ENCODE results near the gene SLC51A.
A peak's percentile ranks its signal among the peaks of the same experiment; 100 is the strongest.

SLC51A gene

GRCh38 chr3:196217307-196218154 is 1.2 kb downstream of the SLC51A start:
- no peak for DNase-seq

GRCh38 chr3:196218155-196218712 is 1.9 kb downstream of the SLC51A start:
- no peak for DNase-seq

- DNase-seq, result peak in 3 of 4 experiments; percentile 17 to 31 (median 28)
Measured at GRCh38 chr3:196219194-196219969, 3.0 kb downstream of the SLC51A start.

GRCh38 chr3:196219970-196220311 is 3.6 kb downstream of the SLC51A start:
- DNase-seq, result no peak

- DNase-seq, result no peak
Measured at GRCh38 chr3:196220587-196220986, 4.3 kb downstream of the SLC51A start.

- DNase-seq, result no peak
Measured at GRCh38 chr3:196220991-196221390, 4.7 kb downstream of the SLC51A start.

GRCh38 chr3:196222876-196223595 is 6.7 kb downstream of the SLC51A start:
- no peak for DNase-seq

GRCh38 chr3:196225086-196225485 is 8.8 kb downstream of the SLC51A start:
- DNase-seq, result no peak

- DNase-seq, result no peak
Measured at GRCh38 chr3:196225763-196226364, 9.5 kb downstream of the SLC51A start.

GRCh38 chr3:196227121-196227561 is 10.8 kb downstream of the SLC51A start:
- DNase-seq, result no peak

GRCh38 chr3:196227629-196228493 is 11.5 kb downstream of the SLC51A start:
- no peak for DNase-seq

- no peak for DNase-seq
Measured at GRCh38 chr3:196232154-196232881, 16.0 kb downstream of the SLC51A start.

- DNase-seq, result no peak
Measured at GRCh38 chr3:196232882-196233251, 16.5 kb downstream of the SLC51A start.

GRCh38 chr3:196235452-196236122 is 19.3 kb downstream of the SLC51A start:
- no peak for DNase-seq

- no peak for DNase-seq
Measured at GRCh38 chr3:196236223-196236622, 19.9 kb downstream of the SLC51A start.

- no peak for DNase-seq
Measured at GRCh38 chr3:196237203-196237602, 20.9 kb downstream of the SLC51A start.

- no peak for DNase-seq
Measured at GRCh38 chr3:196238612-196239560, 22.6 kb downstream of the SLC51A start.

GRCh38 chr3:196240424-196240823 is 24.1 kb downstream of the SLC51A start:
- no peak for DNase-seq

- no peak for DNase-seq
Measured at GRCh38 chr3:196241704-196242103, 25.4 kb downstream of the SLC51A start.

All from activated CD4-positive, CD25-positive, alpha-beta regulatory T cell (primary cell).